IPS DF 6.9 (cell line): ENCODE data around the gene MEIOC.

ENCODE experiments used
- DNase-seq: peaks from one replicate; pipeline ENCODE4 v3.0.0-alpha.2; 2013; ENCODE audit warnings: low read depth, low spot score
- H3K27ac ChIP-seq: one replicate; pipeline ENCODE4 v1.5.1; 2013; ENCODE audit warnings: low read length, control low read depth
- H3K27me3 ChIP-seq: 2 replicates; pipeline ENCODE4 v1.6.1; 2013; ENCODE audit warnings: mild to moderate bottlenecking, low read length; ENCODE audit not compliant: control insufficient read depth, insufficient read depth
- H3K36me3 ChIP-seq: 2 replicates; pipeline ENCODE4 v1.6.1; 2013; ENCODE audit warnings: low read length; ENCODE audit not compliant: control insufficient read depth, insufficient read depth
- H3K4me1 ChIP-seq: 2 replicates; pipeline ENCODE4 v1.6.1; 2013; ENCODE audit warnings: low read length; ENCODE audit not compliant: control insufficient read depth, insufficient read depth
- H3K4me3 ChIP-seq: 2 replicates; pipeline ENCODE4 v1.5.1; 2013; ENCODE audit warnings: mild to moderate bottlenecking, low read length
- H3K9me3 ChIP-seq: 2 replicates; pipeline ENCODE4 v1.6.1; 2013; ENCODE audit warnings: low read length, inconsistent platforms; ENCODE audit not compliant: control insufficient read depth, insufficient read depth
- WGBS: extraction: QIAGEN DNeasy Blood & Tissue Kit; methylation state at CpG from one replicate; pipeline ENCODE4 v1.1.7; 2013; ENCODE audit warnings: mixed read lengths, missing lambda C conversion rate; ENCODE audit not compliant: insufficient read length, insufficient coverage; 5-methylcytosine and 5-hydroxymethylcytosine counted together

Gene MEIOC

DNA sequence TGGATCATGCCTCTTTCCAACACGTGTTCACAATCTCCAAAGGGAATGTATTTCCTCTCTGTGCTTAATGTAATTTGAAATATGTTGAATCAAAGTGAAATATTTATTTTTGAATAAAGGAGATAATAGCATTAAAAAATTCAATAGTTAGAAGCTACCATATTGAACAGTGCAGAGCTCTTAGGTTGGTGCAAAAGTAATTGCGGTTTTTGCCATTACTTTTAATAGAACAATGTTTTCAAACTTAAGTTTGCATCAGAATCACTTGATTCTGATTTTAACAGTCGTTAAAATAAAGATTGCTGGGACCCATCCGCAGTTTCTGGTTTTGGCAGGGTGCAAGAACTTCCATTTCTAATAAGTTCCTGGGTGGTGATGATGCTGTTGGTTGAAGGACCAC is 10.0 kb upstream of the MEIOC start:
- Histone ChIP-seq H3K9me3 (no peaks in the 10 kb centered on the region), H3K27me3 (no peaks in the 10 kb centered on the region), H3K4me3 (no peak overlapping the region), H3K27ac (no peak overlapping the region), H3K4me1 (no peaks in the 10 kb centered on the region), H3K36me3 (no peaks in the 10 kb centered on the region)
- WGBS = no CpG with 5 or more reads among the region's 4 CpGs
- DNase-seq = no peak

- no peak for DNase-seq
- Histone ChIP-seq H3K36me3 (no peaks in the 10 kb centered on the region), H3K27me3 (no peaks in the 10 kb centered on the region), H3K9me3 (no peaks in the 10 kb centered on the region), H3K27ac (no peak overlapping the region), H3K4me3 (no peak overlapping the region), H3K4me1 (no peaks in the 10 kb centered on the region)
Observed at GRCh38 chr17:44647736-44648135, 8.5 kb upstream of the MEIOC start.

GRCh38 chr17:44648963-44649362 is 7.3 kb upstream of the MEIOC start:
- Histone ChIP-seq H3K27me3 (no peaks in the 10 kb centered on the region; the same call in 1 of the 2 replicates), H3K4me1 (no peaks in the 10 kb centered on the region), H3K36me3 (no peaks in the 10 kb centered on the region), H3K4me3 (no peak overlapping the region), H3K9me3 (no peaks in the 10 kb centered on the region), H3K27ac (no peak overlapping the region)
- DNase-seq = no peak
- WGBS = no CpG with 5 or more reads among the region's 2 CpGs

DNA sequence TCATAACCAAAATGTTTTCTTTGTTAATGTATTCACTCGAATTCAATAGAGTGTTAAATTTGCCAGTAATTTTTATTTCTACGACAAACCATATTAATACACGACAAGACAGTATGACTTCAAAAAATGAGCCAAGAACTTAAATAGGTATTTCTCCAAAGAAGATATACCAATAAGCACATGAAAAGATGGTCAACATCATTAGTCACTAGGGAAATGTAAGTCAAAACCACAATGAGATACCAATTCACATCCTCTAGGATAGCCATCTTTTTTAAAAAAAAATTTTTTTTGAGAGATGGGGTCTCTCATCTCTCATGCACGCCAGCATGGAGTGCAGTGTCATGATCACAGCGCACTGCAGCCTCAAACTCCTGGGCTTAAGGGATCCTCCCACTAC is 5.0 kb upstream of the MEIOC start:
- WGBS = no CpG with 5 or more reads among the region's 5 CpGs
- H3K4me1 ChIP-seq = no peaks in the 10 kb centered on the region
- no peaks in the 10 kb centered on the region for H3K9me3 ChIP-seq
- no peak overlapping the region for H3K4me3 ChIP-seq
- no peaks in the 10 kb centered on the region for H3K36me3 ChIP-seq
- H3K27ac ChIP-seq = no peak overlapping the region
- DNase-seq = no peak
- peaks cover 6% of the 10 kb centered on the region for H3K27me3 ChIP-seq

GRCh38 chr17:44652727-44653126 is 3.5 kb upstream of the MEIOC start:
- Histone ChIP-seq H3K36me3 (no peaks in the 10 kb centered on the region), H3K27ac (no peak overlapping the region), H3K4me3 (no peak overlapping the region), H3K9me3 (no peaks in the 10 kb centered on the region), H3K27me3 (peaks cover 10% of the 10 kb centered on the region), H3K4me1 (no peaks in the 10 kb centered on the region)
- no peak for DNase-seq
- WGBS = no CpG with 5 or more reads among the region's 8 CpGs

DNA sequence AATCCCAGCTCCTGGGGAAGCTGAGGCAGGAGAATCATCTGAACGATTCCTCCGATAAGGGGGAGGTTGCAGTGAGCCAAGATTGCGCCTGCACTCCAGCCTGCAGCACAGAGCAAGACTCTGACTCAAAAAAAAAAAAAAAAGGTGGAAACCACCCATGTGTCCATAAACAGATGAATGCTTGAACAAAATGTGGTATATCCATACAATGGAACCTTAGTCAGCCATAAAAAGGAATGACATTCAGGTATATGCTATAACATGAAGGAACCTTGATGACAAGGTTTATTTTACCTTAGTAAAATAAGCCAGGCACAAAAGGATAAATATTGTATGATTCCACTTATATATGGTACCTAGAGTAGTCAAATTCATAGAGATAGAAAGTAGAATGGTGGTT is 2.9 kb upstream of the MEIOC start:
- no CpG with 5 or more reads among the region's 3 CpGs for WGBS
- H3K27ac ChIP-seq = no peak overlapping the region

DNA sequence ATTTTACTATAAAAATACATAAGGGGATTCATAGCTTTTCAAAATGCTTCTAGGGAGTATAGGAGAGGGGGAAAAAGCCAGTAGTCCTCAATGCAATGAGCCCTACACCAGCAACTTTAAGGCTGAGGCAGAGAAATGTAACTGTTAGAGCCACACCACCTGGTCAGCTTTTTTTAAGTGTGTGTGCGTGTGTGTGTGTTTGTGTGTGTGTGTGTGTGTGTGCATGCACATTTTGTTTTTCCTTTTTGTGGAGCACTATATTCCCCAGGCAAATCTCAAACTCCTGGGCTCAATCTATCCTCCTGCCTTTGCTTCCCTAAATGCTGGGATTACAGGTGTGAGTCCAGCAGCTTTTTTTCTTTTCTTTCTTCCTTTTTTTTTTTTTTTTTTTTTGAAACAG is 2.3 kb upstream of the MEIOC start:
- Histone ChIP-seq H3K27me3 (peaks cover 10% of the 10 kb centered on the region), H3K9me3 (no peaks in the 10 kb centered on the region), H3K4me3 (no peak overlapping the region), H3K27ac (no peak overlapping the region), H3K36me3 (no peaks in the 10 kb centered on the region), H3K4me1 (no peaks in the 10 kb centered on the region)
- DNase-seq = no peak
- WGBS = no CpG with 5 or more reads among the region's 1 CpG

More for the DNA sequence above, 2.9 kb upstream of the MEIOC start:
- Histone ChIP-seq H3K9me3 (no peaks in the 10 kb centered on the region), H3K4me1 (no peaks in the 10 kb centered on the region), H3K36me3 (no peaks in the 10 kb centered on the region), H3K4me3 (no peak overlapping the region), H3K27me3 (peaks cover 10% of the 10 kb centered on the region)
- DNase-seq = no peak

DNA sequence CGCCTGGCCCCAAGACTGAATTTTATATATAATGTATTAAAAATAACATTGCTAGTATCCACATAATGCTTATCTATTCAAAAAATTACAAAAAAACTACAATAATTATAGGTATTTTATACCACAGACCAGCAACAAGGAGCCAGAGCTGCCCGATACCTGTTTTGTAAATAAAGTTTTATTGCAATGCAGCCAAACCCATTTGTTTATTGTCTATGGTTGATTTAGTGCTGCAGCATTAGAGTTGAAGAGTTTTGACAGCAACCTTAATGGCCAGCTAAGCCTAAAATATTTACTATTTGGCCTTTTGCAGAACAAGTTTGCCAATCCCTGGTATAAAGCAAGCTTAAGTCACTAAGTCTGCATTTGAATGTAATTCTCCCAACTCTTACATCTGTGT is 5.6 kb downstream of the MEIOC start:
- Histone ChIP-seq H3K9me3 (no peaks in the 10 kb centered on the region), H3K4me1 (no peaks in the 10 kb centered on the region), H3K27me3 (peaks cover 3% of the 10 kb centered on the region; the same call in 1 of the 2 replicates), H3K4me3 (no peak overlapping the region), H3K36me3 (no peaks in the 10 kb centered on the region), H3K27ac (no peak overlapping the region)
- no peak for DNase-seq
- no CpG with 5 or more reads among the region's 2 CpGs for WGBS

- no CpG with 5 or more reads among the region's 1 CpG for WGBS
- Histone ChIP-seq H3K27me3 (no peaks in the 10 kb centered on the region), H3K9me3 (no peaks in the 10 kb centered on the region), H3K27ac (no peak overlapping the region), H3K36me3 (no peaks in the 10 kb centered on the region), H3K4me1 (no peaks in the 10 kb centered on the region), H3K4me3 (no peak overlapping the region)
- DNase-seq = no peak
Observed at GRCh38 chr17:44663095-44663494, 6.8 kb downstream of the MEIOC start.

DNA sequence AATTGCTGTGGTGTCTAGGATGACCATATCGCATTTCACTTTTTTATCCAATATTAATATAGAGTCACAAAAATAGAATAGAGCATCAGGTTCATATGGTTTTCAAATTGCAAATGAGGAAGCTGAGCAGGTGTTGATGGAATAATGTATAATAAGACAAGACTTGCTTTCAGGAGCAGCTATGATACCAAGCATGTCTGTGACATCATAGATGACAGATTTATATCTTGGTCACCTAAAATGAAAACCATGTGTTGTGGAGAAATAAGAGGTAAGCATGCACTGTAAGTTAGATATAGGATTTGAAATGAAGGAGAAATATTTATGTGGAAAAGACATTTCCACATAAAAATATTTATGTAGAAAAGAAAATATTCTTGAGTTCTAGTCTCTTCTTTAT is 8.6 kb downstream of the MEIOC start:
- Histone ChIP-seq H3K27me3 (no peaks in the 10 kb centered on the region), H3K4me3 (no peak overlapping the region), H3K27ac (no peak overlapping the region), H3K4me1 (no peaks in the 10 kb centered on the region), H3K36me3 (no peaks in the 10 kb centered on the region), H3K9me3 (no peaks in the 10 kb centered on the region)
- no CpG with 5 or more reads among the region's 1 CpG for WGBS
- no peak for DNase-seq

DNA sequence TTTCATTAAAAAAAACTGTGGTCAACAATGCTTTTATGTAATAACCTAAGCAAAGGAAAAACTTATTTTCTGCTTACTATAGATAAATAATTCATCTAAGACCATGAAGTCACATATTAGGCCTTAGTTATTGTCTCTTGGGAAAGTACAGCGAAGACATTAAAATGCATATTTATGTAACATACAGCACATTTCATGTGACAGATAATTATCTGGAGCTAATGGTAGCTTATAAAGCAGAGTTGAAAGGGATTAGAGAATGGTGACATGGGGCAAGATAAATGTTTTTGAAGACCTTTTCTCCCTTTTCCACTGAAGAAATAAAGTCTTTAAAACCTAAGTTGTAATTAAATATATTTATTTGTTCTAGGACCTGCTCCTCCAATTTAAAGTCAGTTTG is 9.7 kb downstream of the MEIOC start:
- DNase-seq = no peak
- Histone ChIP-seq H3K4me3 (no peak overlapping the region), H3K36me3 (no peaks in the 10 kb centered on the region), H3K27ac (no peak overlapping the region), H3K9me3 (no peaks in the 10 kb centered on the region), H3K4me1 (no peaks in the 10 kb centered on the region), H3K27me3 (no peaks in the 10 kb centered on the region)
- WGBS = no CpG with 5 or more reads among the region's 1 CpG
